Subcutaneous adipose tissue (tissue), 4 donors: Measurements from ENCODE around the gene JARID2. TPM values are rescaled to one million over a fixed set of nuclear protein-coding genes. Genes with fewer than 3 reads are reported as not detected.

Experiments used
- total RNA-seq, 4 donors: library from RNA; depleted of rRNA; stranded (reverse); fragments of >200 nt; gene quantifications; one replicate each; pipeline ENCODE4 v1.1.0, GENCODE V29; 2016
- TF ChIP-seq, protein P1 (sequence below): fragments of 450-650 bp; IDR thresholded peaks from one replicate; pipeline ENCODE4 v1.5.1; 2016; ENCODE audit warnings: low read depth, mild to moderate bottlenecking, control low read depth, antibody characterized with exemption, moderate library complexity

The JARID2 gene
- total RNA-seq, 4 donors from 2014 or later, result 9.8 to 17.2 (median 12.1) TPM

DNA sequence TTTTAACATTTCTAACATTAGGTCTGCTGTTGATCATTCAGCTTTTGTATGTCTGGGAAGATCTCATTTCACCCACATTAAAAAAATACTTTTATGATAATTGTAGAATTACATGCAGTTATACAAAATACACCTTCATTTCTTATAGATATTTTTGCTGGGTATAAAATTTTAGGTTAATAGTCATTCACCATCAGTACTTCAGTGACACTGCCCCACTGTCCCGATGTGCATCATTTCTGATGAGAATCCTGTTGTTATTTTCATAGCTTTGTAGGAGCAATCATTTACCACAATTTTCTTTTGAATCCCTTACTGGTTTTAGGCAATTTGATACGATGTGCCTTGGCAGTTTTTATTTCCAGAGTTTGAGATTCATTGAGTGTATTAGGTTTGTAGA, 173.6 kb downstream of the JARID2 start:
- TF ChIP-seq, protein P1, sequence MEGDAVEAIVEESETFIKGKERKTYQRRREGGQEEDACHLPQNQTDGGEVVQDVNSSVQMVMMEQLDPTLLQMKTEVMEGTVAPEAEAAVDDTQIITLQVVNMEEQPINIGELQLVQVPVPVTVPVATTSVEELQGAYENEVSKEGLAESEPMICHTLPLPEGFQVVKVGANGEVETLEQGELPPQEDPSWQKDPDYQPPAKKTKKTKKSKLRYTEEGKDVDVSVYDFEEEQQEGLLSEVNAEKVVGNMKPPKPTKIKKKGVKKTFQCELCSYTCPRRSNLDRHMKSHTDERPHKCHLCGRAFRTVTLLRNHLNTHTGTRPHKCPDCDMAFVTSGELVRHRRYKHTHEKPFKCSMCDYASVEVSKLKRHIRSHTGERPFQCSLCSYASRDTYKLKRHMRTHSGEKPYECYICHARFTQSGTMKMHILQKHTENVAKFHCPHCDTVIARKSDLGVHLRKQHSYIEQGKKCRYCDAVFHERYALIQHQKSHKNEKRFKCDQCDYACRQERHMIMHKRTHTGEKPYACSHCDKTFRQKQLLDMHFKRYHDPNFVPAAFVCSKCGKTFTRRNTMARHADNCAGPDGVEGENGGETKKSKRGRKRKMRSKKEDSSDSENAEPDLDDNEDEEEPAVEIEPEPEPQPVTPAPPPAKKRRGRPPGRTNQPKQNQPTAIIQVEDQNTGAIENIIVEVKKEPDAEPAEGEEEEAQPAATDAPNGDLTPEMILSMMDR, result no peak

DNA sequence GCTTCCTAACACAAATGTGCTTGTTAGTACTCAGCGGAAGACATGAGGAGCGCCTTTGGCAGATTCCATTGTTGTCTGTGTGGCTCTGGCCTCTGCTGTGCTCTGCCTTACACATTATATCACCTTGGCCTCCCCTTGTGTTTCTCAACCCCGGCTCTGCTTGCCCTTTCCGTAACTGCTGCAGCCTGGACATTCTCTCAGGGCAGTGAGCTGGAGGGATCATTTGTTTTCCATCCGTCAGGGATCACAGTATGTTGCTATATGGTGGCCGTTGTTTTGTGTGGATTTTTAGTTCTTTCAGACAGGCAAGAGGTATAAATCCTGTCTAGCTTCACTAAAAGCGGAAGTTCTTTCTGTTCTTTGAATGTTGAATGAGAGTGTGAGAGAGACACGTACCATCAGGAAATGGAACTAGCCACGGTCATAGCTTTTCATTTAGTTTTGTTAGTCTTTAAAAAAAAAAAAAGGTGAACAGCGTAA, 175.1 kb downstream of the JARID2 start:
- TF ChIP-seq, protein P1, result no peak

DNA sequence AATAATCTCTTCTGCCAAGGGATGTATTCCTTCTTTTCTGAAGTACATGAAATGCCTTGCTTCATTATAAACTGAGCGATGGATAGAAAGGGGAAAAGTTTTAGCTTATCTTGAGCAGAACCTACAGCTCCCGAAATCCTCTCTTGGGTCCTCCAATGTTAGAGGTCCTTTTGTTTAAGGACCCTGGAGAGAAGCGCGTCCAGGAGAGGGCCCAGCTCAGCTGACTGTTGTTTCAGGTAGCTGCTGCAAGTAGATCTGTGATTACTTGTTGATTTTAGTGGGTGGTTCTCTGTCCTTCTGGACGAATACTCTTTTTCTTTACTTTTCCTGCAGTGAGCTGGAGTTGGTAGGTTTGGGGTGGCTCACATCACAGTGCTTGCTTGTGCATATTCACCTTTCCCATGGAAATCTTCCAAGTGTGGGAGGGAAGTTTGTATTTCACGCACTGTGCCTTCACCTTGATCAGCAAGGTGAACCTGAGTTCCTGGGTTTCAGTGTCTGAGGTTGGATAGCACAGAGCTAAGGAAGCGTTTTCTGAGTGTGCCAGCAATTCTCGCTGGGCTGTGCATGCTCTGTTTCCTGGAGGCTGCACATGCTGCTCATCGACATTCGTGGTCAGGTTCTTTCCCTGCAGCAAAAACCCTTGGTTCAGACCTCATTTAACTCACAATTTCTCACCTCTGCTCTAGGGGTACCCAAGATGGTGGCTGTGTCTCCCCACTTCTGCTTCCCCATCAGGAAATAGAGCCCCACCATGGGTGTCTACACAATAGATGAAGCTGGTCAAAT, 176.3 kb downstream of the JARID2 start:
- TF ChIP-seq, protein P1, result no peak

DNA sequence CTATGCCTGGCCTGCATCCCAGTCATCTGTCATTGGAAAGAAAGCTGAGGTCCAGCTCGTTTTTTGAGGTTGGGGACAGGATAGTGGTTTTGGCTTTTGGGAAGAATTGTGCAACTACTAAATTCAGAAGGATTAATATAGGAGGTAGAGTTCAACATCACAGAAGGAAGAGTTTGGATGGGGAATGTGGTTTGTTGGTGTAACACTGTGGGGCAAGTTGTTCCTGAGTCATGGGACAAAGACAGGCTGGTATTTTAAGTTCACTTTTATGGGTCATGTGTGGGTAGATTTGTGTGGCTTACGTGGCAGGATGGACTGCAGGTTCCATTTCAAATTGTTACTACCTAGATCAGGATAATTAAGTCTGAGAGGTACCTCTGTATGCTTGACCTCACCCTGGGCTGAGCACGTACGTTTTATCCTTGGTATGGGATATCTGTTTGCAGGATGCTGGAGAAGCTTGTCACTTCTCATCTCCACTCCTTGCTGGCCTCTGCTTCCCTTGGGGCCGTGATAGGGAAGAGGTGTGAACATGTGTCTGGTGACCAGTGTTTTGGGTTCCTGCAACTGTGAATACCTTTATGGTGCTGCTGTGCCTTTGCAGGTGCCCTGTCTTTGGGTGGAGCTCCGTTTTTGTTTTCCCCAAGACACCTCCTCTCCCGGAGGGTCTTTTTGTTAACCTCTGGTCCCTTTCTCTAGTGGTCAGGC, 177.6 kb downstream of the JARID2 start:
- TF ChIP-seq, protein P1, result no peak

DNA sequence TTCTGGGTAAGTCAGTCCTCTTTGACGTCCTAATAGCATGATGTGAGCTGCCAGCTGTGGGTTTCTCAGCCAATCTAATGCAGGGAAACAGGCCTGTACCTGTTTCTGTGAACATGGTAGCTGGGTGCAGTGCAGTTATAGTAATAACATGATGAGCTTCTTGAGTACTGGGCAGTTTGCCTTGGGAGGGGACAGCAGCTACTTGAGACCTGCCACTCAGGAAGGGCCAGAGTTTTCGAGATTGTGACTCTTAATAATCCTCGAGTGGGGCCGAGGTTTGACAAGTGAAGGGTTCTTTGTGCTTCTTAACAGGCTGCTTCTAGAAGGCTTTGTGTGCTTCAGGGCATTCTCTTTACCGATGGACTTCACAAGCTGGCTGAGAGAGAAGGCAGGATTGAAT, 180.1 kb downstream of the JARID2 start:
- TF ChIP-seq, protein P1, result no peak

DNA sequence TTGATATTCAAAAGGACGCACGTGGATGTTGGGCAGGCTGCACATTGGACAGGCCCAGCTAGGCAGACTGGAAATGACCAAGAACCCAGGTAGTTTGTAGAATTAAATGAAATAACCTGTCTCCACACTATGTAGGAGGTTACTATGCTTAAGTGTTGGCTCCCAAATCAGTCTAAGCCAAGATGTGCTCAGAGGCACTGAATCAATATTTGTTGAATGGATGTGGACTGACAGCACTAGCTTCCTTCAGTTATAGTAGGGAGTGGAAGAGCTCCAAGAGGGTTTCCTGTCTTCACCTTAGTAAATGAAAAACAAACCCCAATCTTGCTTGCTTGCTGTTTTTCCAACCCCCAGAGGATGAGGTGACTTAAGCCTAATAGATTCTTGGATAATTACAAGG, 180.5 kb downstream of the JARID2 start:
- TF ChIP-seq, protein P1, result no peak

DNA sequence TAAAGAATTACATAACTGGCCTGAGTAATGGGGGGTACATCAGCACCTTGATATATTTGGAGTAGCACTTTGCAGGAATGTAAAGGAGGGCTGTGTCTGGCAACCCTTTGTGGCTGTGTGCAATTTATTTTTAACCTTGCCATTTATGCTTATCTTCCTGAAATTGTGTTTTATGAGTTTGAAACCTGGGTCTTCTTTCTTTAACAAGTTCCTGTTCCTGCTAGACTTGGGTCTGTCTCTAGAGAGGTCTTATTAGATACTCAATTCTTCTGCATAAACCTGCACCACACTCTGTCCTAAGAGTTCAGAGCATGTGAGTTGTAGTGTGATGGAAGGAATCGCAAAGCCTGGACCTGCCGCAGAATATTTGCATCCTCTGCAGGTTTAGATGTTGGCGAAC, 181.0 kb downstream of the JARID2 start:
- TF ChIP-seq, protein P1, result no peak
